Germinal center (tissue), 1 donor: Measurements from ENCODE around the gene SPEF1.
A peak's percentile ranks its signal among the peaks of the same experiment; 100 is the strongest.

Experiments
- DNase-seq: peaks from one replicate; pipeline ENCODE4 v3.0.0; 2012; ENCODE audit warnings: mixed read lengths, low spot score

Gene SPEF1

DNA sequence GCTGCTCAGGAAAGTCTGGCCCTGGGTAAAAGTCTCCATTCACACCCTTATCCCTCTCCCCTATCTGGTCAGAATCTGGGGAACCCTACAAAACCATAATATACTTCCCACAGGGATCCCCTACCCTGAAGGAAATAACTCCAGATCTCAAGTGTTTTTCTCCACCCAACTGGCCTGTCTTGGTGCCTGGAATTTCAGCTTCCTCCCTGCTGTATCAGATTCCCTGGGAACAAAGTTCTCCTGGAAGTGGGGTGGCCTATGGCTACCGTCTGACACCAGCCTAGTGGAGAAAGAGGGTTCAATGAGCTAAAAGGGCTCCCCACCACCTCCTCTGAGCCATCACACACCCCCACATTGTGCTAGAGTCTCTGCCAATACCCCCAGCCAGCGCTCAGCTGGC is 33.8 kb downstream of the SPEF1 start:
- no peak for DNase-seq

DNA sequence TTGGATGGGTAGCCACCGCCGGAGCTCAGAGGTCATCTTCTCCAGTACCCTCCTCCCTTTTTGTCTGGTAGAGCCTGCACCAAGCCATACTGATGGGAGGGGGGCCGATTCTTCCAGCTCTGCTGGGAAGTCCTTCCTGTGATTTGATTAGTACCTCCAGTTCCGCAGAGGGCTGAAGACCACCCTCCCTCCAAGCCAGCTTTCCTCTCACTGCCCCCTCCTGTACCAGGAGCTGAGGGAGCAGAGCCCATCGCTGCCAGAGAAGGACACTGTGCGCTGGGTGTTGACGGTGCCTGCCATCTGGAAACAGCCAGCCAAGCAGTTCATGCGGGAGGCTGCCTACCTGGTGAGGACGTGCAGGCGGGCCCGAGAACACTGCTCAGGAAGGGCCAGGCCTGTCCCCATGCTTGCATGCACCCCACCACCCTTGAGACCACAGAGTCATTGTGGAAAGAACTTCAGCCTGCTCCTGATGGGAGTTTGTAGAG is 35.5 kb downstream of the SPEF1 start:
- no peak for DNase-seq

DNA sequence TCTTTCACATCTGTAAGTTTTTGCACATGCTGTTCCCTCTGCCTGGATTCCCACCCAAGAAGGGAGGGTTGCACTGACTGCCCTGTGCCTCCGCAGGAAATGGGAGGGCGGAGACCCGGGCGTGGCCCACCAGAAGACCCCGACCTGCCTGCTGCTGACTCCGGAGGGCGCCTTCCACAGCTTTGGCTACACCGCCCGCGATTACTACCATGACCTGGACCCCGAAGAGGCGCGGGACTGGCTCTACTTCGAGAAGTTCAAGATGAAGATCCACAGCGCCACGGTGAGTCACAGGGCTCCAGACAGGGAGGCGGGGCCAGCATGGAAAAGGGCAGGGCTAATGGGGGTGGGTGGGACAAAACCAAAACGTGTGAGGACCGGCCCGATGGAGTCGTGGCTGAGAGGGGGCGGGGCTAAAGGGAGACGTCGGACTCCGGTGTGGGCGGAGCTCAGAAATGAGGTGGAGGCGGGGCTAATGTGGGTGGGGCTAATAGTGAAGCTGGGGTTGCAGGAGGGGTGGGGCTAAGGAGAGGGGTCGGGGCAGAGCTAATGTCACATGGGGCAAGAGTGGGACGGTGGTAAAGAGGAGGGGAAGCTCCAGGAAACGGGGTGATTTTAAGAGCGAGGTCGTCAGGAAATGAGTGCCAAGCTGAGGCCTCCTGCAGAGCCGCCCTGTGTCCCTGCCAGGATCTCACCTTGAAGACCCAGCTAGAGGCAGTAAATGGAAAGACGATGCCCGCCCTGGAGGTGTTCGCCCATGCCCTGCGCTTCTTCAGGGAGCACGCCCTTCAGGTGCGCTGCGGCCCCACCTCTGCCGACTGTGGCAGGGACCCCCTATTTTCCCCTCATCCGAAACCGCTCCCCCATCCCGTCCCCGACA is 36.2 kb downstream of the SPEF1 start:
- peak; percentile 82 for DNase-seq

- no peak for DNase-seq
Observed at GRCh38 chr20:3744037-3744436, 37.2 kb downstream of the SPEF1 start.

DNA sequence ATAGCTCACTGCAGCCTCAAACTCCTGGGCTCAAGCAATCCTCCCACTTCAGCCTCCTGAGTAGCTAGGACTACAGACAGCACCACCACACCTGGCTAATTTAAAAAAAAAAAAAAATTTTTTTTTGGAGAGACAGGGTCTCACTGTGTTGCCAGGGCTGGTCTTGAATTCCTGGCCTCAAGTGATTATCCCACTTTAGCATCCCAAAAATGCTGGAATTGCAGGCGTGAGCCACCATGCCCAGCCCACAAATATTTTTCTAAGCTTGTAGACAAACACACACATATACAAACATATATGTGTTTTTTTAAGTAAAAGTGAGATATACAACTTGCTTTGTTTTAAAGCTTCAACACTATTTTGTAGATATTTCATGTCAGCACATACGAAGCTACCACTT is 38.0 kb downstream of the SPEF1 start:
- no peak for DNase-seq

DNA sequence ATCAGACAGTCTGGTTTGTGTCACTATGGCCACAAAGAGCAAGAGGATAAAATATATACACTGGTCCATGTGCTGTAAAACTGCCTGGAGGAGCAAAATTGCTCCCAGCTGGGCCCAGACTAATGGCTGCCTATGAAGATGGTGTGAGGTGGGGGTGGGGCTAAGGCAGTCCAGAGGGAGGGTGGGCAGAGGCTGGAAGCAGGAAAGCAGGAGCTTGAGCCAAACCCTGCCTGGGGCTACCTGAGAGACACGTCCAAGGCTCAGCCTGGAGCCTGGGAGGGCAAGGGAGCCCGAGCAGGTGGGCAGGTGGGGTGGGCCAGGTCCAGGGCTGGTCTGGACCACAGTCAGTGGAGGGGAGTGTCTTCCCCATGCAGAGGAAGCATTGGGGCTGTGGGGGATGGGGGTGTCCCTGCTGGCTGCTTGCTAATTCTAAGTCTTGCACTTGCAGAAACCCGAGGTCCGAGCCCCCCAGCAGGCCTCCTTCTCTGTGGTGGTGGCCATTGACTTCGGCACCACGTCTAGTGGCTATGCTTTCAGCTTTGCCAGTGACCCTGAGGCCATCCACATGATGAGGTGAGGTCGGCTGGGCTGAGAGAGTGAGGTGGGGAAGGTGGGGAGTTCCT is 39.3 kb downstream of the SPEF1 start:
- DNase-seq = no peak

- no peak for DNase-seq
Observed at GRCh38 chr20:3740615-3741301, 40.5 kb downstream of the SPEF1 start.

GRCh38 chr20:3739926-3740451 is 41.3 kb downstream of the SPEF1 start:
- no peak for DNase-seq

DNA sequence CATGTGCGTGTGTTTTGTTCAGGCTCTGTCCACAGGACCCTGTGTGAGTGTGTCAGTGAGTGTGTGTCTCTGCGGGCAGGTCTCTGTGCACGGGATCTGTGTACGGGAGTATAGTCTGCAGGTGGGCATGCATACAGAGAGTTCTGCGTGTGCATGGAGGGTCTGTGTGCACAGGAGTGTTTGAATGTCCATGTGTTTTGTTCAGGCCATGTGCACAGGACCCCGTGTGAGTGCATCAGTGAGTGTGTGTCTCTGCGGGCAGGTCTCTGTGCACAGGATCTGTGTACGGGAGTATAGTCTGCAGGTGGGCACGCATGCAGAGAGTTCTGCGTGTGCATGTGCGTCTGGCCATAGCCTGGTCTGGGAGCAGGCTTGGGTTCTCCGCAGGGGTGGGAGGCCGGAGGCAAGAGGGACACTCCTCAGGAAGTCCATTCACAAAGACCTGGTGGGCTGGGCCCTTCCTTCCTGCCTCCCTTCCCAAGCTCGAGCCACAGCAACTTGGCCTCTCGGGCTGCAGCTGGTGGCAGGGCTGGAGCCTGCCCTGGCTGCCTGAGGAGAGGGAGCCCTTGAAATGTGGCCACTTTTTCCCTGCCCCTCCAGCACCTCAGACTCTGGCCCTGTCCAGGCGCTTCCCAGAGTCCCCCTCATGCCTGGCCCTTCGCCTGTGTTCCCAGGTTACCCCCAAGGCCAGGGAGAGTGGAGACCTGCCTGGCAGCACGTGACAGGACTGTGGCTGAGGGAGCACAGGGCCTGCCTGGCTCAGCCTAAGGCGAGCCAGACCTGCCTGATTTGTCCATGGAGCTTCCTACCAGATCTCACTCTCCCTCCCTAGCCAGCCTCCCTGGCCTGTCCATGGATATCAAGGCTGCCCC is 42.0 kb downstream of the SPEF1 start:
- no peak for DNase-seq

DNA sequence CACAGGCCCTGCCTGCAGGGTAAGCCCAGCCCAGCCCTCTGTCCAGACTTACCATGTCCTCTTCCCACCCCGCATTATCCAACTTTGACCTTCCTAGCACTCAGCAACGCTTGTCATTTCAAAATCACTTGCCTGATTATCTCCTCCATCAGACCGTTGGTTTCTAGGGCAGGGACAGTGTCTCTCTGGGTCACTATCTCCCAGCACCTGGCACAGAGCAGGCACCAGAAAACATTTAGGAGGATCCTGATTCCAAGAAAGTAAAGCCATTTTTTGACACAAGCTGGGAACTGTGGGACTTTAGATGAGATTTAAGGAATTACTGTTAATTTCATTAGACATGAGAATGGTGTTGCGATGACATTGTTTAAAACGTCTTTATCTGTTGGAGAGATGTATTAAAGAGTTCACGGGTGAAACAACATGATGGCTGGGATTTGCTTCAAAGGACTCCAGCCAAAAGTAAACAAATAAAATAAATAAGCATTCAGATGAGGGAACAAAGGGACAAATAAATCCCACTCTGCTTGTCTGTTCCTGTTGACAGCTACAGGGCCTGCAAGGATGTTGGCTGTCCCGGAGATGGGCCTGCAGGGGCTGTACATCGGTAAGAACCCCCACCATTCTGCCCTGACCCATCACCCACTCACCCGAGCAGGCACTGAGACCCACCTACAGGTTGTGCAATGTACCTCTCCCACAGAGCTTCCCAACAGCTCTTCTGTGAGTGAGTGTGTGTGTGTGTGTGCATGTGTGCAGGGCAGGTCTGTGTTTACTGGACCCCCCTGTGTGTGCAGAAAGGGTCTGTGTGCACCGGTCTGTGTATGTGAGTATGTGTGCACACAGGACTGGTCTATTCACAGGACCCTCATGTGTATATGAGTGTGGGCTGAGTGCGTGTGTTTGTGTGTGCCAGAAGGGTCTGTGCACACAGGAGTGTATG is 42.9 kb downstream of the SPEF1 start:
- DNase-seq = no peak

DNA sequence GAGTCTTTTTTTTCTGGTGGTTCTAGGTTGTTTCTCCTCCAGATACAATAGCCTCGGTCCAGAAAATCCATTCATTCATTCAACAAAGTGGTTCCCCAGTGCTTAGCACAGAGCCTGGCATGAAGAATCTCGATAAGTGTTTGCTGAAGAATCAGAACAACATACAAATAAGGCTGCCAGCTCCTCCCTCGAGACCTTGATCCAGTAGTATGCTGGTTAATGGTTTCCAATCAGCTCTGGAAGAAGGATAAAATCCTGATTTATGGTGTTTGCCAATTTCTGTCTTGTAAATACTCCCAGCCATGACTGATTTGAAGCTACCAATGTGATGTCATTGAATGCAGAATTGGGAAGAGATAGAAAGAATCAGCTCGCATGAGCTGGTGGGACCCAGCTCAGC is 45.5 kb downstream of the SPEF1 start:
- no peak for DNase-seq

DNA sequence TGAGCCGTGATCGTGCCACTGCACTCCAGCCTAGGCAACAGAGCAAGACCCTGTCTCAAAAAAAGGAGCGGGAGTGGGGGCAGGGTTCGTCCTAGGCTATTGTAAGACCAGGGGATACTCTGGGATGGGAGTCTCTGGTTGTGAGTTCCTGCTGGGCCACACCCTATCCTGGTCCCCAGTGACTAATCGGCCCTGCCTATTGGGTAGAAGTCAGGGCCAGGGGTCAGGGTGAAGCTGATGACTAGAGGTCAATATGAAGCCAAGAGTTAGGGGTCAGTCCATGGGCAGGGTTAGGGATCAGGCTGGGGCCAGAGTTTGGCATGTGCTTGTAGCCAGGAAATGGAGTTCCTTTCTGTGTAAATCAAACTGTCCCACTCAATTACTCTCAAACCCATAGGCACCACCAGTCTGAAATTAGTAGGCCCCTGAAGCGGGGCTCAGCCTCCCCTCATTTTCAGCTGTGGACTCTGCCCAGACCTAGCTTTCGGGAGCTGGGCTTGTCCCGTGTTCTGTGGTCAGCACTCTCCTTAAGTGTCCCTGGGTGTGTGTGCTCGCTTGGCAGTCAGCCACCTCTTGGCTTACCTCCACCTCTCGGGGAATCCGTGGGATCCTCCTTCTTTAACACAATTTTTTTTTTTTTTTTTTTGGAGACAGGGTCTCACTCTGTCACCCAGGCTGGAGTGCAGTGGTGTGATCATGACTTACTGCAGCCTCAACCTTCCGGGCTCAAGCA is 47.0 kb downstream of the SPEF1 start:
- DNase-seq = no peak

GRCh38 chr20:3733119-3733995 is 47.9 kb downstream of the SPEF1 start:
- DNase-seq = no peak

GRCh38 chr20:3732327-3733118 is 48.7 kb downstream of the SPEF1 start, which contains the start of gene HSPA12B:
Gene HSPA12B (plus strand): TSS chr20:3732685. CDS start chr20:3738675, 5,990 bp downstream.
- no peak for DNase-seq

DNA sequence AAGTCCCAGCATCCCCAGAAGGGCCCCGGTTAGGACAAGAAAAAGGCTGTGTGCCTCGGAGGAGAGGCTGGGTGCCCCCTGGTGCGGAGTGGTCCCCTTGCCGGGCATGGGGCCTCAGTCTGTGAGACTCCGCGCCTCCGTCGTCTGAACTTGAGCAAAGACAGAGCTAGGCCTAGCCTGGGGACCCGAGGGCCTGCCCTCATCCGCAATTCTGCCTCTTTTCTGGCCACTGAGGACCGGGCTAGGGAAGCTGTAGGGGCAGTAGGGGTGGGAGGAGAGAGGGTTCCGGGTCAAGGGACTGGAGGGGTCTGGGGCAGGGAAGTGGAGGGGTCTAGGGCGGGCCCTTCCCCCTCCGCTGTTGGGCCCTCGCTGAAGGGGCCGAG is 49.3 kb downstream of the SPEF1 start:
- DNase-seq = no peak

DNA sequence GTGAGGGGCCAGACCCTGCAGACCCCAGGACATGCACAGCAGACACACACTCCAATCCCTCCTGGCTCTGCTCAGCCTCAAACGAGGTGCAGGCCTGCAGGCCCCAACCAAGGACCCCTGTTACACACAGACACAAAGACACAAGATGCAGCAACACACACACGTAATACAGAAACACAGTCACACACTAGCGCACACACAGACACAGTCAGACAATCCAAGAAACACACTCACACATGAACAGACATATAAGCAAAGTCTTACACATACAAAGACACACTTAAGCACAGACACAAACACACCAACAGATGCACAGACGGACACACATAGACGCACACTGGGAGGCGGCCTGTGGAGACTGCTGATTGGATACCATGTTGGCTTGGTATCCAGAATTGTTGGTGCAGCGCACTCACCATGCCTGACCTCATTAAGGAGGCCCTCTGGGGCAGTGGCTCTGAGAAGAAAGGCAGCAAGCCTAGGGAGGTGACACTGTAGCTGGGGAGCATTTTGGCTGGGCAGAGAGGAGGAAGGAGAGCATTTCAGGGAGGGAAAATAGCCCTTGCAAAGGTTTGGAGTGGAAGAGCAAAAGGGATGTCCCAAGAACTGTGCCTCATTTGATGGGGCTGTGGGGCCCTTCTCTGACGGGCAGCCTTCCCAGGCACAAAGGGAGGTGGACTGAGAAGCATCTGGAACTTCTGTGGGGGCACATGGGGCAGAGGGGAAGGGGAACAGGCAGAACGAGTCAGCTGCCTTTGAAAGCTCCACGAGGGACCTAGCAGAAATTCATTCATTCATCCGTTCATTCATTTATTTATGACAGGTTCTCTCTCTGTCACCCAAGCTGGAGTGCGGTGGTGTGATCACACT is 50.2 kb downstream of the SPEF1 start:
- no peak for DNase-seq
